GM12874 (cell line): ENCODE results near the gene ERH.

ENCODE experiments used
- TF ChIP-seq, protein P1 (sequence below): IDR thresholded peaks from 2 replicates; pipeline ENCODE4 v1.5.1; 2011; ENCODE audit warnings: low read depth, mild to moderate bottlenecking, control low read depth, low read length, moderate library complexity; ENCODE audit not compliant: insufficient read depth

ERH gene

DNA sequence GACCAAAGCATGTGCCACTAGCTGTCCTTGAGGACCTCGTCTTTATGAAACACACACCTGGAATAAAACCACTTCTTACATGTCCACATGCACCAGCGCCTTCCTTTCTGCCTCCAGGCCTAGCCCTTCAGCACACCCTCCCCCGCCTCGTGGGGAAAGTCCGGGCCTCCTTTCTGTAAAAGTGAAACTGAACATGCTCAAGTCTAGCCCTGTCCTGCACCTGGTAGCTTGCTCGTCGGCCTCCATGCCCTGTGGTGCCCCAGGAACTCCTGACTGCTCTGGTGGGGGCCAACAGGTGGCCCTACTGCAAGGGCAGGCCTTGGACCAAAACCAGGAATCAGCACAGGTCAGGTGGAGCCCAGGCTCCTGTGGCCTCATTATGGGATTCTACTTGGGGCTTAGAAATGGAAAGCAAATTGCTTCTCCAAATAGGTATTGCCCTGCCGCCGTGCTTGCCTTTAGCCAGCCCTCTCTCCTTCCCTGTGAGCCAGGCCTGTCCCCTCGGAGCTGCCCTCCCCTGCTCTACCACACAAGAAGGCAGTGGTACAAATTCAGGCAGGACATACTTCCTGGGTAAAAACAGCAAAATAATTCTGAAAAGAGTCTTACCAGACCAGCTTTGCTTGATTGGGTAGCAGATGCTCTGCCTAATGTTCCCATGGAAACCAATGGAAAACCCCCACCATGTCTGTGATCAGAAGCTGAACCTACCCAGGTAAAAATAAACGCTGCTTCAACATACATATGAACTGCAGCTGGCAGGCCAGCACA is 43.5 kb downstream of the ERH start:
- TF ChIP-seq, protein P1, sequence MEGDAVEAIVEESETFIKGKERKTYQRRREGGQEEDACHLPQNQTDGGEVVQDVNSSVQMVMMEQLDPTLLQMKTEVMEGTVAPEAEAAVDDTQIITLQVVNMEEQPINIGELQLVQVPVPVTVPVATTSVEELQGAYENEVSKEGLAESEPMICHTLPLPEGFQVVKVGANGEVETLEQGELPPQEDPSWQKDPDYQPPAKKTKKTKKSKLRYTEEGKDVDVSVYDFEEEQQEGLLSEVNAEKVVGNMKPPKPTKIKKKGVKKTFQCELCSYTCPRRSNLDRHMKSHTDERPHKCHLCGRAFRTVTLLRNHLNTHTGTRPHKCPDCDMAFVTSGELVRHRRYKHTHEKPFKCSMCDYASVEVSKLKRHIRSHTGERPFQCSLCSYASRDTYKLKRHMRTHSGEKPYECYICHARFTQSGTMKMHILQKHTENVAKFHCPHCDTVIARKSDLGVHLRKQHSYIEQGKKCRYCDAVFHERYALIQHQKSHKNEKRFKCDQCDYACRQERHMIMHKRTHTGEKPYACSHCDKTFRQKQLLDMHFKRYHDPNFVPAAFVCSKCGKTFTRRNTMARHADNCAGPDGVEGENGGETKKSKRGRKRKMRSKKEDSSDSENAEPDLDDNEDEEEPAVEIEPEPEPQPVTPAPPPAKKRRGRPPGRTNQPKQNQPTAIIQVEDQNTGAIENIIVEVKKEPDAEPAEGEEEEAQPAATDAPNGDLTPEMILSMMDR, result no peak

DNA sequence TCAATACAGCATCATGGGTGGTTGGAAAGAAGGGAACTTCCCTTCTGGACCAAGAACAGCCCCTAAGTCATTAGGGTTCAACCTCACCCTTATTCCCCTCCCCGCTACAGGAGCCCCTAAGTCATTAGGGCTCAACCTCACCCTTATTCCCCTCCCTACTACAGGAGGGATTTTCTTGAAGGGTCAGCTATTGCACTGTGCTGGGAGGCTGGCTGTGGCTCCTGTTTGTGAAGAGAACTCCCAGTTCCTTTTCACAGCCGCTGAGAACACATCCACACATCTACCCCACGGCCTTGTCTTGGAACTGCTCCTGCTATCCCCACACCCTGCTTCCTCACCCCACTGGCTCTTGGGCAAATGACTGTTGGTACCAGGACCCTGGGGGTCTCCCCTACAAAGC is 44.9 kb downstream of the ERH start:
- TF ChIP-seq, protein P1, result no peak

DNA sequence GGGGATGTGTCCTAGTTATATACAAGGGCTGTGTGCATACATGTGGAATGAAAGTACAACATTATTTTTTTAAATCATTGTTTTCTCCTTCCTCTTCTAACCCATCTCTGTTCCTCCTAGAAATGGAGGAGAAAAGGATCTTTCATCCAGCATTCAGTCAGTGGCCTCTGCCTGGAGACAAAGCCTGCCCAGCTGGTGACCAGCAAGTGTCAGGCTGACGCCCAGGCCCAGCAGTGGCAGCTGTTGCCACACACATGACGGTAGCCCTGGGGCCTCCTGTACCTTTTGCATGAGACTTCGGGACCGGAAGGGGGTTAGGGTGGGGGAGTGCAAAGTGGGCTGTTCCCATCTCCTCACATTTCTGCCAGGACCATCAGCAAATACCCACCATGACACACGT is 46.2 kb downstream of the ERH start:
- TF ChIP-seq, protein P1, result no peak

DNA sequence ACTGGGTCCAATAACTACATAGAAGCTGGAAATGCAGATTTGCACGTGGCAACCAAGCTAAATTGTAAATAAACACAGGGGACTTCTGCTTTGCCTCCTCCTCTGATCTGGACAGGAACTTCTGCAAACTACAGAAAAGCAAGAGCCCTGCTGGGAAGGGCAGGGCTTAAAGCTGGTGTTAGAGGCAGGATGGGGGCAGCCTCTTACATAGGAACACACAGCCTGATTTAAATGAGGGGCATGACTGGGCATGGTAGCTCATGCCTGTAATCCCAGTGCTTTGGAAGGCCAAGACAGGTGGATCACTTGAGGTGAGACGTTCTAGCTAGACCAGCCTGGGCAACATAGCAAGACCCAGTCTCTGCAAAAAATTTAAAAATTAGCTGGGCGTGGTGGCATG is 46.7 kb downstream of the ERH start:
- TF ChIP-seq, protein P1, result no peak

DNA sequence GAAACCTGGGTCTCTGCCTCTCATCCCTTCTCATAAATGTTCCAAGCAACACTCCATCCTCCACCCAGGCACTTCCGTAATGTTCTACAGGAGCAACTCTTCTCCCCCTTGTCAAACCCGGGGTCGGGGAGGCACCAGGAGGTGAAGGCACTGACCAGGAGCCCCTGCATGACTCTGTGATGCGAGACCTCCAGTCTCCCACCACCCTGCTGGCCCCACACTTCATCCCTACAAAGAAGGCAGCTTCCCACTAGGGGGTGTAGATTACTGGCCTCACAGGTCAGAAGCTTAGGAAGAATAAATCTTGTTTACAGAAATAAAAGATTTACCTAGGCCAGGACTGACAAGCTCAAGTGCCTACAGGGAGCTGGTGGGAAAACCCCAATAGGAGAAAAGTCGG is 47.2 kb downstream of the ERH start:
- TF ChIP-seq, protein P1, result no peak

DNA sequence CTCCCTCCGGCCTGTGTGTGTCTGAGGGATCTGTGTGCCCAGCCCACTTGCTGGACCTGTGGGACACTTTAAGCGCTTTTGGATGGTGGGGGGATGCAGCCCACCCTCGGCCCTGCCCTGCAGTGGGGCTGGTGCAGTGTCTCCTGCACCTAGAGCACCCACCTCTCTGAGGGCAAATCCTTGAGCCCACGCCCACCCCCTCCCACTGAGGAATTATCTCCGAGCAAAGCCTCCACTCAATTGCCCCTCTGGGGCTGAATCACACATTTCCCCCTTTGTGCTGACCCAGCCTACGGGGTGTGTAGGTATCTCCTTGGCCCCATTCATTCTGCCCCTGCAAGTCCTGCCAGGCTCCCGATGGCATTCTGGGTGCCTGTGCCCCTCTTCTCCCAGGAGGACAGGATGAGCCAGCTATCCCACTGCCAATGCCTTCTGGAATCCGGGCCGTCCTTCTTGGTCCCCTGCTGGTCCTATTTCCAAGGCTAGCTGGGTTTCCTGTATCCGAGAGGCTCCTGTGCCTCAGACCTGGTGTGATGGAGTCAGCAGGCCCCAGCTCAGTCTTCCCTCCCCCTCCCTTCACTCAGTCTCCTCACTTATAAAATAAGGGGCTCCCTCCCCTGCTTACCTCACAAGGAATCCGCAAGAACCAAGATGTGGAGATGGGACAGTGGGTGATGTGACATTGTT is 48.9 kb downstream of the ERH start:
- TF ChIP-seq, protein P1, result no peak

DNA sequence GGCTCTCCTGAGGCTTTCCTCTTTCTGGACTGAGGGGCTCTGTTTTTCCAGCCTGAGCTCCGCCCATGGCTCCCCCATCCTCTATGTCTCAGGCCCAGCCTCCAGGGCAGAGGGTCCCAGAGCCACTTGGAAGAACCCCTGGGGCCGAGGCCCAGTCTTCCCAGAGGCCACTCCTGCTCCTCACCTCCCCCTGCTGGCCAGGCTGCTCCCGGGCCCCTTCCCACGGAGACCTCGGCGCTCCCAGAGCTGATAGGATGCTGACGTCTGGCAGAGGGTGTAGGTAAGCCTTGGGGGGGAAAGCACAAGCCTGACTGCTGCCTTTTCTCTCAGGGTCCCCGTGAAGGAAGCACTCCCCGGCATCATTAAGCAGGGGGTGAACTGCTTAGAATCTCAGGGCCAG is 51.4 kb downstream of the ERH start:
- TF ChIP-seq, protein P1, result peak; percentile 56
